Fibroblast of lung (primary cell): ENCODE results near the gene COL18A1.

Source experiments
- EZH2 ChIP-seq: IDR thresholded peaks from 2 replicates; pipeline ENCODE4 v1.5.1; 2012; ENCODE audit warnings: low read length, control low read depth, mild to moderate bottlenecking; ENCODE audit errors: missing control alignments
- TF ChIP-seq, protein P1 (sequence below), 2 donors: IDR thresholded peaks in 1 of 2; conservative IDR thresholded peaks in 1 of 2; 1 replicate in 1 of 2; 2 replicates in 1 of 2; pipeline ENCODE4 v1.5.1; 2011 to 2012; ENCODE audit warnings: low read length in 2 of 2, control low read depth in 1 of 2, inconsistent platforms in 1 of 2, low read depth in 1 of 2, mild to moderate bottlenecking in 1 of 2

DNA sequence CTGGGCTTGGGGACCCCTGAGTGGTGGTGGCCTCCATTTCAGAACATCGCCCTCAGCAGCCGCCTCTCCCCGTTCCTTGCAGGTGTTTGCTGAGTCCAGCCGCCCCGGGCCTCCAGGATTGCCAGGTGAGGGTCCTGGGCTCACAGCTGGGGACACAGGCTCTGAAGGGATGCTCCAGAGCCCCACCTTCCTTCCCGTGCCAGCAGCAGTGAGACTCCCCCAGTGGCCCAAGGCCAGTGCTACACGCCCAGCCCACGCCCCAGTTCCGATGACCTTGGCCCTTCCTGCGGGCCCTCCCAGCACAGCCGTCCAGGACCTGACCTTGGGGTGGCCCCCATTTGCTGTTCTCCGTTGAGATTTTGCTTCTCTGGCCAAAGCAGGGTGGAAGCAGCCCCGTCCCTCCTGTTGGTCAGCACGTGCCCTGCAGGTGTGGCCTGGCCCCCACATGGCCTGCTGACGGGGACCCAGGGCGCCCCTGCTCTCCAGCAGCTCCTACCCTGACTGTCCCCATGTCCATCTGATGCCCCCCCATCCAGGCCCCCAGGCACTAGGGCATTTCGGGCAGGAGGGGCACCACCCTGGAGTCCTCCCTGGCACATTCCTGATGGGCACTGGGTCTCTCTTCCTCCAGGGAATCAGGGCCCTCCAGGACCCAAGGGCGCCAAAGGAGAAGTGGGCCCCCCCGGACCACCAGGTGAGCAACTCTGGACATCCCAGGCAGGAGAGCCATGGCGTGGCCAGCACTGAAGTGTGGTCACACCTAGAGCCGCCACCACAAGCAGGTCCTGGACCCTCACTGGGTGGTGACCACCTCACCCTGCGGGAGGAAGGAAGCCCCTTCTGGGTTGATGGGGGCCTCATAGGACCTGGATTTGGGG lies 92.2 kb downstream of the COL18A1 start:
- TF ChIP-seq, protein P1, sequence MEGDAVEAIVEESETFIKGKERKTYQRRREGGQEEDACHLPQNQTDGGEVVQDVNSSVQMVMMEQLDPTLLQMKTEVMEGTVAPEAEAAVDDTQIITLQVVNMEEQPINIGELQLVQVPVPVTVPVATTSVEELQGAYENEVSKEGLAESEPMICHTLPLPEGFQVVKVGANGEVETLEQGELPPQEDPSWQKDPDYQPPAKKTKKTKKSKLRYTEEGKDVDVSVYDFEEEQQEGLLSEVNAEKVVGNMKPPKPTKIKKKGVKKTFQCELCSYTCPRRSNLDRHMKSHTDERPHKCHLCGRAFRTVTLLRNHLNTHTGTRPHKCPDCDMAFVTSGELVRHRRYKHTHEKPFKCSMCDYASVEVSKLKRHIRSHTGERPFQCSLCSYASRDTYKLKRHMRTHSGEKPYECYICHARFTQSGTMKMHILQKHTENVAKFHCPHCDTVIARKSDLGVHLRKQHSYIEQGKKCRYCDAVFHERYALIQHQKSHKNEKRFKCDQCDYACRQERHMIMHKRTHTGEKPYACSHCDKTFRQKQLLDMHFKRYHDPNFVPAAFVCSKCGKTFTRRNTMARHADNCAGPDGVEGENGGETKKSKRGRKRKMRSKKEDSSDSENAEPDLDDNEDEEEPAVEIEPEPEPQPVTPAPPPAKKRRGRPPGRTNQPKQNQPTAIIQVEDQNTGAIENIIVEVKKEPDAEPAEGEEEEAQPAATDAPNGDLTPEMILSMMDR (conservative IDR thresholded peaks at IDR 0.05 in 1 of 2, IDR thresholded peaks at IDR 0.05 in 1 of 2; ENCODE audit: low read depth in 1 of 2, low read length in 2 of 2) = no peak
- TF ChIP-seq EZH2 = no peak
